SK-N-SH (cell line): Measurements from ENCODE around the gene GNAL. TPM values are rescaled to one million over a fixed set of nuclear protein-coding genes. Genes with fewer than 3 reads are reported as not detected.

Experiments used
- CTCF ChIA-PET: fragments of 300-600, 350-600 bp; formaldehyde crosslinking; extraction: SDS; loops from one replicate; lab custom pipeline; 2021; lab: Yijun Ruan, JAX
- POLR2A ChIA-PET: fragments of 350-600 bp; sonication (Branson Sonifier 250); formaldehyde crosslinking; extraction: SDS; loops from one replicate; lab custom pipeline; 2020; ENCODE audit warnings: antibody characterized with exemption, inconsistent platforms; lab: Yijun Ruan, JAX
- DNase-seq: peaks from one replicate; pipeline ENCODE4 v3.0.0; 2012
- H2AFZ ChIP-seq: fragments of 200-600 bp; sonication (generic); 2 replicates; pipeline ENCODE4 v1.8.1; 2016; ENCODE audit warnings: antibody characterized with exemption, mild to moderate bottlenecking, low read depth
- H3F3A ChIP-seq: fragments of 200-600 bp; sonication (generic); replicated peaks from 2 replicates; pipeline ENCODE3; 2016; ENCODE audit warnings: antibody characterized with exemption, mild to moderate bottlenecking; ENCODE audit not compliant: insufficient read depth
- H3K27ac ChIP-seq, 2 experiments: fragments of 200-500 bp in 1 of 2; fragments of 200-600 bp in 1 of 2; sonication (Bioruptor generic) in 1 of 2; sonication (generic), shearing (Covaris generic) in 1 of 2; 2 replicates each; pipeline versions ENCODE4 v1.5.1 to v1.6.1; 2014 to 2016; ENCODE audit warnings: low read depth in 2 of 2, inconsistent platforms in 1 of 2, low read length in 1 of 2, mild to moderate bottlenecking in 1 of 2, mixed read lengths in 1 of 2
- H3K27me3 ChIP-seq: fragments of 200-600 bp; sonication (generic), shearing (Covaris generic); 2 replicates; pipeline ENCODE4 v1.6.1; 2016; ENCODE audit warnings: mixed run types; ENCODE audit not compliant: insufficient read depth
- H3K36me3 ChIP-seq, 2 experiments: fragments of 200-500 bp in 1 of 2; fragments of 200-600 bp in 1 of 2; sonication (Bioruptor generic) in 1 of 2; sonication (generic) in 1 of 2; replicated peaks in 1 of 2; 2 replicates each; pipeline versions ENCODE3 to v1.5.1; 2014 to 2016; ENCODE audit warnings: low read length in 1 of 2, mild to moderate bottlenecking in 1 of 2; ENCODE audit not compliant: insufficient read depth in 2 of 2, control insufficient read depth in 1 of 2
- H3K4me1 ChIP-seq, 2 experiments: fragments of 200-500 bp in 1 of 2; fragments of 200-600 bp in 1 of 2; sonication (Bioruptor generic) in 1 of 2; sonication (generic), shearing (Covaris generic) in 1 of 2; 2 replicates each; pipeline versions ENCODE4 v1.5.1 to v1.6.1; 2014 to 2016; ENCODE audit warnings: low read depth in 1 of 2, low read length in 1 of 2, mixed run types in 1 of 2; ENCODE audit not compliant: insufficient read depth in 2 of 2, control insufficient read depth in 1 of 2
- H3K4me2 ChIP-seq: fragments of 200-600 bp; sonication (generic), shearing (Covaris generic); 2 replicates; pipeline ENCODE4 v1.6.1; 2017; ENCODE audit warnings: mixed run types
- H3K4me3 ChIP-seq, 2 experiments: fragments of 200-500 bp in 1 of 2; fragments of 200-600 bp in 1 of 2; sonication (Bioruptor generic) in 1 of 2; sonication (generic), shearing (Covaris generic) in 1 of 2; 2 replicates each; pipeline versions ENCODE4 v1.5.1 to v1.8.1; 2014 to 2016; ENCODE audit warnings: low read depth in 2 of 2, inconsistent platforms in 1 of 2, low read length in 1 of 2, mild to moderate bottlenecking in 1 of 2, mixed read lengths in 1 of 2, moderate library complexity in 1 of 2
- H3K79me2 ChIP-seq: fragments of 200-600 bp; sonication (generic); 2 replicates; pipeline ENCODE4 v1.8.1; 2017; ENCODE audit warnings: mild to moderate bottlenecking; ENCODE audit not compliant: insufficient read depth
- H3K9ac ChIP-seq: fragments of 200-600 bp; sonication (generic); 2 replicates; pipeline ENCODE4 v1.6.1; 2017; ENCODE audit warnings: mixed run types
- H3K9me2 ChIP-seq: fragments of 200-600 bp; sonication (generic); 2 replicates; pipeline ENCODE4 v1.6.1; 2017; ENCODE audit warnings: mixed run types
- H3K9me3 ChIP-seq: fragments of 200-600 bp; sonication (generic); 2 replicates; pipeline ENCODE4 v1.6.1; 2017; ENCODE audit warnings: mixed run types, mild to moderate bottlenecking, moderate library complexity
- H4K20me1 ChIP-seq: fragments of 200-600 bp; sonication (generic); 2 replicates; pipeline ENCODE4 v1.6.1; 2017; ENCODE audit warnings: mild to moderate bottlenecking, mixed run types; ENCODE audit not compliant: insufficient read depth
- CHD2 ChIP-seq: fragments of 150-350 bp; IDR thresholded peaks from 2 replicates; pipeline ENCODE4 v1.6.1; 2018; ENCODE audit warnings: low read length; ENCODE audit not compliant: partially characterized antibody
- EZH2phosphoT487 ChIP-seq: fragments of 200-600 bp; sonication (generic); IDR thresholded peaks from 2 replicates; pipeline ENCODE4 v1.6.1; 2017; ENCODE audit warnings: low read depth, mixed run types, mild to moderate bottlenecking, antibody characterized with exemption, moderate library complexity, borderline replicate concordance
- GATA2 ChIP-seq: sonication (generic); formaldehyde crosslinking; IDR thresholded peaks from 2 replicates; pipeline ENCODE4 v1.5.0; 2020; ENCODE audit warnings: mild to moderate bottlenecking, missing genetic modification reagents
- JUND ChIP-seq: IDR thresholded peaks from 2 replicates; pipeline ENCODE4 v1.4.0; 2012
- MEF2A ChIP-seq: IDR thresholded peaks from 2 replicates; pipeline ENCODE4 v1.4.0; 2012; ENCODE audit warnings: low read depth, borderline replicate concordance
- MXI1 ChIP-seq: IDR thresholded peaks from 2 replicates; pipeline ENCODE4 v1.6.1; 2012; ENCODE audit warnings: mild to moderate bottlenecking, low read depth, low read length, improper control_type of control experiment
- RCOR1 ChIP-seq: fragments of 150-350 bp; IDR thresholded peaks from 2 replicates; pipeline ENCODE4 v1.6.1; 2017; ENCODE audit warnings: antibody characterized with exemption, low read length
- RXRA ChIP-seq: IDR thresholded peaks from 2 replicates; pipeline ENCODE4 v1.4.0; 2012; ENCODE audit warnings: low read depth, mild to moderate bottlenecking, borderline replicate concordance
- SMC3 ChIP-seq: IDR thresholded peaks from 2 replicates; pipeline ENCODE4 v1.6.1; 2012; ENCODE audit warnings: low read depth, low read length, improper control_type of control experiment
- TCF12 ChIP-seq: IDR thresholded peaks from 2 replicates; pipeline ENCODE4 v1.4.0; 2012
- WGBS: methylation state at CpG from one replicate; pipeline ENCODE4 v1.1.6; 2017; ENCODE audit warnings: low lambda C conversion rate; 5-methylcytosine and 5-hydroxymethylcytosine counted together
- polyA plus RNA-seq, 3 experiments: library from polyadenylated mRNA; depleted of rRNA; stranded (reverse); fragments of >200 nt; gene quantifications; 2 replicates each; pipeline ENCODE4 v1.2.3, GENCODE V29; 2012
- TF ChIP-seq, protein P1 (sequence below): IDR thresholded peaks from 2 replicates; pipeline ENCODE4 v1.4.0; 2012; ENCODE audit warnings: low read depth
- TF ChIP-seq, protein P2 (sequence below): fragments of 150-350 bp; IDR thresholded peaks from 2 replicates; pipeline ENCODE4 v1.6.1; 2017; ENCODE audit warnings: antibody characterized with exemption, low read length, low read depth, borderline replicate concordance
- TF ChIP-seq, protein P3 (sequence below): IDR thresholded peaks from 2 replicates; pipeline ENCODE4 v1.6.1; 2012; ENCODE audit warnings: mild to moderate bottlenecking, low read depth, low read length, moderate library complexity

Gene GNAL
- polyA plus RNA-seq, 1 of the 3 experiments (the other 2 are of a cell fraction), result 0.13 TPM

DNA sequence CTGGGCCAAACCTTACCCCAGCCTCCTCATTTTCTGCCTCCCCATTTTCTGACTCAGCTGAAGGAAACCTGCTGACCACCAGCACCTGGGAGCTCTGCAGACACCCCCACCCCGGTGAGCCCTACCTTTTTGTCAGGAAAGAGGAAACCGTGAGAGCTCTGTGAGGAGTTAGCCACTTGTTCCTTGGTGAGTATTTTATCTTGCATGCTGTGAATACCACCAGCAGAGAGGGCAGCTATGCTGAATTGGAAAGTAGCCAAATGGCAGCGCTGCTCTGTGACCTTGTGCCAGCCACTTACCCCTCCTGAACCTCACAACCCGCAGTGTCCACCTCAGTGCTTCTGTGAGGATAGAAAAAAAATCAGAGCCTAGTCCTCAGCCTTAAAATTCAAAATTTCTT is 216.5 kb downstream of the GNAL start:
- H3K9ac ChIP-seq, result no peak overlapping the region
- no peaks in the 10 kb centered on the region for H4K20me1 ChIP-seq
- TF ChIP-seq, protein P1, sequence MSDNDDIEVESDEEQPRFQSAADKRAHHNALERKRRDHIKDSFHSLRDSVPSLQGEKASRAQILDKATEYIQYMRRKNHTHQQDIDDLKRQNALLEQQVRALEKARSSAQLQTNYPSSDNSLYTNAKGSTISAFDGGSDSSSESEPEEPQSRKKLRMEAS, result no peak
- TF ChIP-seq GATA2 (CRISPR knock-in tag) (no peak), CHD2 (no peak), SMC3 (no peak), JUND (no peak), EZH2phosphoT487 (no peak), RCOR1 (no peak)
- TF ChIP-seq, protein P2, sequence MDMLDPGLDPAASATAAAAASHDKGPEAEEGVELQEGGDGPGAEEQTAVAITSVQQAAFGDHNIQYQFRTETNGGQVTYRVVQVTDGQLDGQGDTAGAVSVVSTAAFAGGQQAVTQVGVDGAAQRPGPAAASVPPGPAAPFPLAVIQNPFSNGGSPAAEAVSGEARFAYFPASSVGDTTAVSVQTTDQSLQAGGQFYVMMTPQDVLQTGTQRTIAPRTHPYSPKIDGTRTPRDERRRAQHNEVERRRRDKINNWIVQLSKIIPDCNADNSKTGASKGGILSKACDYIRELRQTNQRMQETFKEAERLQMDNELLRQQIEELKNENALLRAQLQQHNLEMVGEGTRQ, result no peak
- WGBS, result 89% methylated on average over 3 of the region's 4 CpGs
- peaks cover 0 to 3% of the 10 kb centered on the region in 2 experiments for H3K36me3 ChIP-seq
- no peak overlapping the region for H2AFZ ChIP-seq
- H3K27ac ChIP-seq, result no peak overlapping the region
- H3K4me2 ChIP-seq, result no peak overlapping the region
- DNase-seq, result no peak
- H3K9me3 ChIP-seq, result no peaks in the 10 kb centered on the region
- ChIA-PET POLR2A (no interaction called here), CTCF (interaction anchor here (0.9 to 1.6 kb wide), 3 partner anchors 17 to 33 kb away, joined by 3 to 4 read pairs (median 3); no protein-coding TSS in a partner anchor)
- H3K4me3 ChIP-seq, result no peak overlapping the region
- H3K27me3 ChIP-seq, result no peaks in the 10 kb centered on the region
- H3K79me2 ChIP-seq, result no peaks in the 10 kb centered on the region
- no peaks in the 10 kb centered on the region for H3F3A ChIP-seq
- H3K4me1 ChIP-seq, result peaks cover 0 to 10% of the 10 kb centered on the region in 2 experiments; a peak in 2 of 4 replicates
- H3K9me2 ChIP-seq, result no peaks in the 10 kb centered on the region

DNA sequence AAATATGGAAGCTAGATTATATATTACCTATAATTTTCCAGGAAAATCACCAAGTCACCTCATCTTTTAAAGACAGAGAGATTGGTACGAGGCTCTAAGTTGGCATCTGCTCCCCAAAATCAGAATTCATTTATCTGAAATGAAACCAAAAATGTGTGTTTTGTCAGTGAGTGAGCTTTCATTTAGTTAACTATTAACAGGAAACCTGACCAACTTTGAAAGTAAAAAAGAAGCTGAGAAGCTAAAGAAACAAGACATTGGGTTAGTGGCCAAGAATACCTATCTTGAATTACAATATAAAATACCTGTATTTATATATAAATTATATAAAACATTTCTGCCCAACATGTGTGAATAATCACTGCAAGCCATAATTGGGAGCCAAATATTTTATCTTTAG is 217.1 kb downstream of the GNAL start:
- H3F3A ChIP-seq, result no peaks in the 10 kb centered on the region
- no peaks in the 10 kb centered on the region for H4K20me1 ChIP-seq
- no peaks in the 10 kb centered on the region for H3K27me3 ChIP-seq
- POLR2A ChIA-PET, result no interaction called here
- CTCF ChIA-PET, result interaction anchor here (0.9 to 1.6 kb wide), 3 partner anchors 18 to 33 kb away, joined by 3 to 4 read pairs (median 3); no protein-coding TSS in a partner anchor
- no peak for TF ChIP-seq RXRA
- TF ChIP-seq MXI1, result no peak
- TF ChIP-seq TCF12, result no peak
- no peak for TF ChIP-seq MEF2A
- no peak for TF ChIP-seq CHD2
- TF ChIP-seq, protein P2, result no peak
- TF ChIP-seq, protein P3, sequence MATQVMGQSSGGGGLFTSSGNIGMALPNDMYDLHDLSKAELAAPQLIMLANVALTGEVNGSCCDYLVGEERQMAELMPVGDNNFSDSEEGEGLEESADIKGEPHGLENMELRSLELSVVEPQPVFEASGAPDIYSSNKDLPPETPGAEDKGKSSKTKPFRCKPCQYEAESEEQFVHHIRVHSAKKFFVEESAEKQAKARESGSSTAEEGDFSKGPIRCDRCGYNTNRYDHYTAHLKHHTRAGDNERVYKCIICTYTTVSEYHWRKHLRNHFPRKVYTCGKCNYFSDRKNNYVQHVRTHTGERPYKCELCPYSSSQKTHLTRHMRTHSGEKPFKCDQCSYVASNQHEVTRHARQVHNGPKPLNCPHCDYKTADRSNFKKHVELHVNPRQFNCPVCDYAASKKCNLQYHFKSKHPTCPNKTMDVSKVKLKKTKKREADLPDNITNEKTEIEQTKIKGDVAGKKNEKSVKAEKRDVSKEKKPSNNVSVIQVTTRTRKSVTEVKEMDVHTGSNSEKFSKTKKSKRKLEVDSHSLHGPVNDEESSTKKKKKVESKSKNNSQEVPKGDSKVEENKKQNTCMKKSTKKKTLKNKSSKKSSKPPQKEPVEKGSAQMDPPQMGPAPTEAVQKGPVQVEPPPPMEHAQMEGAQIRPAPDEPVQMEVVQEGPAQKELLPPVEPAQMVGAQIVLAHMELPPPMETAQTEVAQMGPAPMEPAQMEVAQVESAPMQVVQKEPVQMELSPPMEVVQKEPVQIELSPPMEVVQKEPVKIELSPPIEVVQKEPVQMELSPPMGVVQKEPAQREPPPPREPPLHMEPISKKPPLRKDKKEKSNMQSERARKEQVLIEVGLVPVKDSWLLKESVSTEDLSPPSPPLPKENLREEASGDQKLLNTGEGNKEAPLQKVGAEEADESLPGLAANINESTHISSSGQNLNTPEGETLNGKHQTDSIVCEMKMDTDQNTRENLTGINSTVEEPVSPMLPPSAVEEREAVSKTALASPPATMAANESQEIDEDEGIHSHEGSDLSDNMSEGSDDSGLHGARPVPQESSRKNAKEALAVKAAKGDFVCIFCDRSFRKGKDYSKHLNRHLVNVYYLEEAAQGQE, result no peak
- TF ChIP-seq, all 33 proteins: peak for 0
- Histone ChIP-seq H3K4me3 (no peak overlapping the region), H2AFZ (no peak overlapping the region), H3K27ac (no peak overlapping the region), H3K4me1 (peaks cover 0 to 10% of the 10 kb centered on the region in 2 experiments; a peak in 2 of 4 replicates), H3K79me2 (no peaks in the 10 kb centered on the region), H3K9ac (no peak overlapping the region), H3K9me2 (no peaks in the 10 kb centered on the region), H3K9me3 (no peaks in the 10 kb centered on the region), H3K36me3 (peaks cover 0 to 3% of the 10 kb centered on the region in 2 experiments), H3K4me2 (no peak overlapping the region)
- DNase-seq, result no peak
- 95% methylated on average over 1 of the region's 1 CpG for WGBS
